Colonic mucosa (tissue), 4 donors: ENCODE measurements around the gene LAMC2. TPM values are rescaled to one million over a fixed set of nuclear protein-coding genes. Genes with fewer than 3 reads are reported as not detected.

Experiments
- DNase-seq: peaks from one replicate; pipeline ENCODE4 v3.0.0-alpha.2; 2020
- H3K27ac ChIP-seq: fragments of 200-600 bp; one replicate; pipeline ENCODE4 v1.8.0; 2021
- H3K27me3 ChIP-seq: fragments of 200-600 bp; one replicate; pipeline ENCODE4 v1.8.0; 2021
- H3K36me3 ChIP-seq: fragments of 200-600 bp; one replicate; pipeline ENCODE4 v1.8.0; 2021
- H3K4me1 ChIP-seq: fragments of 200-600 bp; one replicate; pipeline ENCODE4 v1.8.0; 2021; ENCODE audit warnings: mild to moderate bottlenecking
- H3K4me3 ChIP-seq: fragments of 200-600 bp; one replicate; pipeline ENCODE4 v1.8.0; 2021
- H3K9ac ChIP-seq, 2 donors: one replicate each; pipeline ENCODE4 v1.7.0; 2013; ENCODE audit warnings: control low read depth in 2 of 2, low read depth in 2 of 2, low read length in 2 of 2
- H3K9me3 ChIP-seq: fragments of 200-600 bp; one replicate; pipeline ENCODE4 v1.8.0; 2021
- intact Hi-C: fragments of 100-400 bp; cut with DNase I; formaldehyde crosslinking; loops from one replicate; pipeline ENCODE4 v1.14.1; 2022
- total RNA-seq, 2 donors: library from RNA; stranded (reverse); fragmentation: NEBNext Ultra II Directional in 1 of 2; extraction: Animal tissue kit (Norgen Biotek cat#: 25700) in 1 of 2; gene quantifications; one replicate each; pipeline ENCODE4 v1.2.1, GENCODE V29; 2021
- TF ChIP-seq, protein P1 (sequence below): fragments of 200-600 bp; IDR thresholded peaks from one replicate; pipeline ENCODE4 v1.8.0; 2022; ENCODE audit warnings: antibody characterized with exemption, mild to moderate bottlenecking
- donor health status: healthy.
- donor health status: DM: no; HTN: no; CAD: no.
- donor health status: DM: no; HTN: no; CAD: no.

LAMC2 gene
- total RNA-seq, 2 donors from 2014 or later = 25.3 to 27.7 TPM

DNA sequence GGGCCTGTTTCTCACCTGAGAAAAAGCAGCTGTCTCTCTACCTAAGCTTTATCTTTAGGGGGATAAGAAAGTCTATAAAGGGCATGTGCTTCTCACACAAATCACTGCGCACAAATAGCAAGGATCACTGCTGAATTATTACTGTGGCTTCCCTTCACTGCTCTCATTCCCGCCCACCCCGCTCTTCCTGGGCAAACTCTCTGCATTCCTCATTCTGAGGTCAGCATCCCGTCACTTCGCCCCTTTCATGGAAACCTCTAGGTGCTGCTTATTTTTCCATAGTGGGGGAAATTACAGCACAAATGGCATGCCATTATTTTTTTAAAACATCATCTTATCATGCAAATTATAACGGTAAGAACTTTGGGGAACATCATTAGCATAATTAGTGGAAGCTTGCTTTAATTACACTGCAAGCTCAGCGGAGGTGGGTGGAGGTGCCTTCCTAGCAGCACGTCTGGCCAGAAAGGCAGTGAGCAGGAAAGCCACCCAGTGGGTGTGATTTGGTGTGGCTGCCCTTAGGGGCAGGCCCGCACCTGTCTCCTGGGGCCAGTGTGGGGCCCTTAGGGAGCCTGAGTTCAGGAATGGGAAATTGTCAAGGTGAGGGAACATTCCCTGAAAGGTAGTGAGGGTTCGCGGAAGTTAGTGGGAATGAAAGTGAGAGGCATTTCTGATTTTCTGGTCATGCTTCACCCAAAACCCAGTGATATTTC, 105.9 kb downstream of the LAMC2 start:
- TF ChIP-seq, protein P1, sequence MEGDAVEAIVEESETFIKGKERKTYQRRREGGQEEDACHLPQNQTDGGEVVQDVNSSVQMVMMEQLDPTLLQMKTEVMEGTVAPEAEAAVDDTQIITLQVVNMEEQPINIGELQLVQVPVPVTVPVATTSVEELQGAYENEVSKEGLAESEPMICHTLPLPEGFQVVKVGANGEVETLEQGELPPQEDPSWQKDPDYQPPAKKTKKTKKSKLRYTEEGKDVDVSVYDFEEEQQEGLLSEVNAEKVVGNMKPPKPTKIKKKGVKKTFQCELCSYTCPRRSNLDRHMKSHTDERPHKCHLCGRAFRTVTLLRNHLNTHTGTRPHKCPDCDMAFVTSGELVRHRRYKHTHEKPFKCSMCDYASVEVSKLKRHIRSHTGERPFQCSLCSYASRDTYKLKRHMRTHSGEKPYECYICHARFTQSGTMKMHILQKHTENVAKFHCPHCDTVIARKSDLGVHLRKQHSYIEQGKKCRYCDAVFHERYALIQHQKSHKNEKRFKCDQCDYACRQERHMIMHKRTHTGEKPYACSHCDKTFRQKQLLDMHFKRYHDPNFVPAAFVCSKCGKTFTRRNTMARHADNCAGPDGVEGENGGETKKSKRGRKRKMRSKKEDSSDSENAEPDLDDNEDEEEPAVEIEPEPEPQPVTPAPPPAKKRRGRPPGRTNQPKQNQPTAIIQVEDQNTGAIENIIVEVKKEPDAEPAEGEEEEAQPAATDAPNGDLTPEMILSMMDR = no peak
- intact Hi-C loops = no loop called here
- no peaks in the 10 kb centered on the region for H3K36me3 ChIP-seq
- no peak overlapping the region for H3K27ac ChIP-seq
- no peak overlapping the region for H3K9ac ChIP-seq
- DNase-seq = no peak
- no peaks in the 10 kb centered on the region for H3K4me1 ChIP-seq
- no peak overlapping the region for H3K4me3 ChIP-seq
- H3K27me3 ChIP-seq = no peaks in the 10 kb centered on the region
- no peaks in the 10 kb centered on the region for H3K9me3 ChIP-seq

DNA sequence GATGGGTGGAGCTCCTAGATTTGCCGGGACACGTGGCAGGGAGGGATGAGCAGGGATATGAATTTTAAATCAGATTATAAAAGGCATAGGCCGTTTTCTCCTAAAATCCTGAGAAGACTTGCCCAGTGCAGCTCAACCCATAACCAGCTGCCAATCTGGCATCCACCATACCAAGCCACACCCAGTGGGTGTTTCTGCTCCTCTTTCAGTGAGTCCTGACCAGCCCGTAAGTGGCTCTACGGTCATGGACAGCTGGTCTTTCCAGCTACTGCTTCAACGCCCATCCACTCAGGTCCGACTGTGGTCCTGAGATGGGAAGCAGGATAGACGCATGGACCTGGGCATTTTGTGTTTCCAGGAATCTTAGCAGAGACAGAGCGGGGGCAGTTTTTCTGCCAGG, 107.2 kb downstream of the LAMC2 start:
- Histone ChIP-seq H3K27ac (no peak overlapping the region), H3K9ac (no peak overlapping the region), H3K27me3 (no peaks in the 10 kb centered on the region), H3K36me3 (no peaks in the 10 kb centered on the region), H3K4me3 (no peak overlapping the region), H3K9me3 (no peaks in the 10 kb centered on the region), H3K4me1 (no peaks in the 10 kb centered on the region)
- intact Hi-C loops = no loop called here
- DNase-seq = no peak
- TF ChIP-seq, protein P1 = no peak

DNA sequence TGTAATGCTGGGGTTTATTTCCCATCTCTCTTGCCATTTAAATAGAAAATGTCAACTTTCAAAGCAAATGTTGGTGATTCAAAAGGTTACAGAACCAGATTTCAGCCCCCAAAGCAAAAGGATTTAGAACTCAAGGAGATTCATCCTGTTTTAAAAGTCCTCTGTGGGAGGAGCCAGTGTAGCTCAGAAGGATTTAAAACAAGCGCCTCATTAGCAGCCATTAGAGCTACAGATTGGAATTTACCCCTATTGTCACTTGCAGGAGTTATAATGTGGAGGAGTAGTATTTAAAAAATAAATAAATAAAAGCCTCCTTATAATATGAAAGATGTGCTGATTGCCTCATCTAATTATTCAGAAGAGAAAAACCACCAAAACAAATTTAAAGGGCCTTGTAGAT, 107.8 kb downstream of the LAMC2 start:
- H3K36me3 ChIP-seq = no peaks in the 10 kb centered on the region
- no peak for DNase-seq
- H3K9me3 ChIP-seq = no peaks in the 10 kb centered on the region
- H3K27ac ChIP-seq = no peak overlapping the region
- H3K4me1 ChIP-seq = no peaks in the 10 kb centered on the region
- H3K9ac ChIP-seq = no peak overlapping the region
- TF ChIP-seq, protein P1 = no peak
- intact Hi-C loops = no loop called here
- H3K4me3 ChIP-seq = no peak overlapping the region
- no peaks in the 10 kb centered on the region for H3K27me3 ChIP-seq

Other genes starting within 250 kb of the LAMC2 start
- gene SHCBP1L, start 233.1 kb upstream of the LAMC2 start, total RNA-seq = not detected
- gene LAMC1, start 162.8 kb upstream of the LAMC2 start, total RNA-seq = 10 to 100 TPM; 28.0 to 54.6 TPM
- gene NMNAT2, start 232.1 kb downstream of the LAMC2 start, total RNA-seq = 1 to 10 TPM in 1 of 2 donors, under 1 TPM in 1; 0.27 to 1.4 TPM